SK-N-SH treated with all-trans-retinoic acid at 6 μM for 48 hours (cell line): ENCODE data around the gene PHF13.

Experiments used
- ATAC-seq: fragments of 200-7000 bp; cut with Tn5 transposase; 3 replicates; pipeline ENCODE4 v1.9.1; 2020; ENCODE audit warnings: mild to moderate bottlenecking, moderate library complexity
- ARNTL ChIP-seq: fragments of 450-650 bp; formaldehyde crosslinking; IDR thresholded peaks from 2 replicates; pipeline ENCODE4 v1.5.0; 2020; ENCODE audit warnings: low read depth, mild to moderate bottlenecking, moderate library complexity, borderline replicate concordance
- BACH2 ChIP-seq: fragments of 250-450 bp; sonication (Bioruptor Pico); IDR thresholded peaks from 2 replicates; pipeline ENCODE4 v1.9.0; 2021; ENCODE audit warnings: mild to moderate bottlenecking, borderline replicate concordance
- CSDC2 ChIP-seq: fragments of 250-450 bp; sonication (Bioruptor Pico); IDR thresholded peaks from 2 replicates; pipeline ENCODE4 v1.5.0; 2020; ENCODE audit warnings: mild to moderate bottlenecking, moderate library complexity
- CSRNP3 ChIP-seq: fragments of 250-450 bp; sonication (Bioruptor Pico); IDR thresholded peaks from 2 replicates; pipeline ENCODE4 v1.5.1; 2021; ENCODE audit warnings: mild to moderate bottlenecking, moderate library complexity
- ESRRG ChIP-seq: fragments of 250-450 bp; sonication (Bioruptor Pico); IDR thresholded peaks from 2 replicates; pipeline ENCODE4 v1.6.1; 2021; ENCODE audit warnings: mild to moderate bottlenecking
- ISL1 ChIP-seq: fragments of 250-450 bp; sonication (Bioruptor Pico); IDR thresholded peaks from 2 replicates; pipeline ENCODE4 v2.1.2; 2022; ENCODE audit warnings: mild to moderate bottlenecking, moderate library complexity
- OSR1 ChIP-seq: fragments of 250-450 bp; sonication (Bioruptor Pico); IDR thresholded peaks from 2 replicates; pipeline ENCODE4 v1.8.0; 2022; ENCODE audit warnings: moderate library complexity, mild to moderate bottlenecking, inconsistent platforms
- POU6F1 ChIP-seq: fragments of 250-450 bp; sonication (Bioruptor Pico); IDR thresholded peaks from 2 replicates; pipeline ENCODE4 v1.8.0; 2021; ENCODE audit warnings: low read depth, mild to moderate bottlenecking, moderate library complexity, borderline replicate concordance
- RARB ChIP-seq: fragments of 250-450 bp; sonication (Bioruptor Pico); IDR thresholded peaks from 2 replicates; pipeline ENCODE4 v1.8.0; 2021; ENCODE audit warnings: mild to moderate bottlenecking, moderate library complexity
- SNAI2 ChIP-seq: fragments of 250-450 bp; sonication (Bioruptor Pico); IDR thresholded peaks from 2 replicates; pipeline ENCODE4 v1.5.0; 2020; ENCODE audit warnings: mild to moderate bottlenecking, moderate library complexity
- TCF4 ChIP-seq: fragments of 250-450 bp; sonication (Bioruptor Pico); IDR thresholded peaks from 2 replicates; pipeline ENCODE4 v1.8.0; 2021; ENCODE audit warnings: mild to moderate bottlenecking, moderate library complexity, borderline replicate concordance
- TOX ChIP-seq: fragments of 250-450 bp; sonication (Bioruptor Pico); IDR thresholded peaks from 2 replicates; pipeline ENCODE4 v1.8.0; 2021; ENCODE audit warnings: mild to moderate bottlenecking, moderate library complexity, borderline replicate concordance
- ZFP30 ChIP-seq: fragments of 450-650 bp; formaldehyde crosslinking; IDR thresholded peaks from 2 replicates; pipeline ENCODE4 v1.5.0; 2022; ENCODE audit warnings: mild to moderate bottlenecking, moderate library complexity
- ZNF565 ChIP-seq: fragments of 450-650 bp; formaldehyde crosslinking; conservative IDR thresholded peaks from 2 replicates; pipeline ENCODE4 v1.5.0; 2020; ENCODE audit warnings: low read depth, mild to moderate bottlenecking, moderate library complexity
- ZNF70 ChIP-seq: fragments of 450-650 bp; formaldehyde crosslinking; IDR thresholded peaks from 2 replicates; pipeline ENCODE4 v1.5.0; 2020; ENCODE audit warnings: mild to moderate bottlenecking, moderate library complexity
- ZNF8 ChIP-seq: fragments of 450-650 bp; formaldehyde crosslinking; IDR thresholded peaks from 2 replicates; pipeline ENCODE4 v1.5.0; 2020; ENCODE audit warnings: mild to moderate bottlenecking, moderate library complexity
- TF ChIP-seq, protein P1 (sequence below): fragments of 250-450 bp; sonication (Bioruptor Pico); IDR thresholded peaks from 2 replicates; pipeline ENCODE4 v1.5.0; 2020; ENCODE audit warnings: mild to moderate bottlenecking, moderate library complexity
- TF ChIP-seq, protein P2 (sequence below): fragments of 250-450 bp; sonication (Bioruptor Pico); IDR thresholded peaks from 2 replicates; pipeline ENCODE4 v1.5.1; 2020; ENCODE audit warnings: low read depth, mild to moderate bottlenecking, moderate library complexity

PHF13 gene

GRCh38 chr1:6614019-6614928 is 743 bp downstream of the PHF13 start (continued):
- TF ChIP-seq RARB (CRISPR knock-in tag): no peak
- no peak for TF ChIP-seq OSR1 (CRISPR knock-in tag)
- TF ChIP-seq ARNTL (CRISPR knock-in tag): no peak
- no peak for TF ChIP-seq ESRRG
- TF ChIP-seq, all 23 proteins: peak for 0

DNA sequence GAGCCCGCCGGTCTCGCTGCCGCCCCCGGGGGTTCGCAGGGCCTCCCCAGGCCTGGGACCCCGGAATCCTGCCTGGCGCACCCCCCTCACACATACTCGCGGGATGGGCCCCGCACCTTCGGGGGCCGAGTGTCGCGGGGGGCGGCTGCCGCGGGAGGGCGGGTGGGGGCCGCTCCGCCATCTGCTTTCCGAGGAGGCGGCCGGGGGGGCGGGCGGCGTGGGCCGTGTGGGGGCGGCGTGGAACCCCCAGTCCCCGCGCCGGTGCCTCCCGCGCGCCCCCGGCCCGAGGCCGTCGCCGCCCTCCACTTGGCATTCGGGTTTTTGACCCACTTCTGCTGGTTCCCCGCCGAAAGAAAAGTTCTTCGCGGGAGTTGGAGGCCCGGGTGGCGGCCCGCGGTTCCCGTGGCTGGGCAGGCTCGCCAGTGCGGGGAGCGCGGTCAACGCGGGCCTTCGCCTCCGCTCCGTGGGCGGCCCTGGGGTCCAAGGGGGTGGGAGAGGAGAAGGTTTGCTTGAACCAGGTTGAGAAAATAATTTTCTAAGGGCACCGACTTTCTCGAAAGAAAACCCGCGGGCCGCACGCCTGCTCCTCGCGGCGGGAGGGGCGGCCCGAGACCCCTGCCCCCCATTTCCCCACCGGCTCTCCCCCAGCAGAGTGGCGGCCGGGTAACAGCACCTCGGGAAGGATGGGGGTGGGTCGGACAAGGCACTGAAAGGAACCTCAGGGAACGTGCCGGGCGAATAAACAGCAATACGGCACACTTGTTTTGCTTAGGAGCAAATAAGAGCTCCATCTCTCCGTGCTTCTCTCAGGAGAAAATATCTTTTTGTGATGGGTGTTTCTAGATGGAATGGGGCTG is 1.6 kb downstream of the PHF13 start:
- ATAC-seq: no peak
- no peak for TF ChIP-seq ZNF70 (CRISPR knock-in tag)

DNA sequence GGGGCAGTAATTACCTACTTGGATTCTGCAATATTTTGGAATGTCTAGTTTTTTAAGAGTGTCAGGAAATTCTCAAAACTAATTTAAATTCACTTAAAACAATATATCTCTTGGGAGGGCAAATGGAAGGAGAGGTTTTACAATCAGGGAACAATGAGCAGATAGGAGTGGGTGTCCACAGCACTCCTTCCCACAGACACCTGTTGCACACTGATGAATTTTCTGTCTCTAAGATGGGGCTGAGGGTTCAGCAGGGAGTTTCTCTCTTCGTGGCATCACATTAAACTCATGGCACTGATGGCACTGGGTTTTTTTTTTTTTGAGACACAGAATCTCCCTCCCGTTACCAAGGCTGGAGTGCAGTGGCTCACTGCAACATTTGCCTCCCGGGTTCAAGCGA is 5.5 kb downstream of the PHF13 start:
- no peak for TF ChIP-seq ZNF565 (CRISPR knock-in tag)
- TF ChIP-seq ZNF70 (CRISPR knock-in tag): no peak
- no peak for TF ChIP-seq CSRNP3 (CRISPR knock-in tag)
- TF ChIP-seq, protein P1, sequence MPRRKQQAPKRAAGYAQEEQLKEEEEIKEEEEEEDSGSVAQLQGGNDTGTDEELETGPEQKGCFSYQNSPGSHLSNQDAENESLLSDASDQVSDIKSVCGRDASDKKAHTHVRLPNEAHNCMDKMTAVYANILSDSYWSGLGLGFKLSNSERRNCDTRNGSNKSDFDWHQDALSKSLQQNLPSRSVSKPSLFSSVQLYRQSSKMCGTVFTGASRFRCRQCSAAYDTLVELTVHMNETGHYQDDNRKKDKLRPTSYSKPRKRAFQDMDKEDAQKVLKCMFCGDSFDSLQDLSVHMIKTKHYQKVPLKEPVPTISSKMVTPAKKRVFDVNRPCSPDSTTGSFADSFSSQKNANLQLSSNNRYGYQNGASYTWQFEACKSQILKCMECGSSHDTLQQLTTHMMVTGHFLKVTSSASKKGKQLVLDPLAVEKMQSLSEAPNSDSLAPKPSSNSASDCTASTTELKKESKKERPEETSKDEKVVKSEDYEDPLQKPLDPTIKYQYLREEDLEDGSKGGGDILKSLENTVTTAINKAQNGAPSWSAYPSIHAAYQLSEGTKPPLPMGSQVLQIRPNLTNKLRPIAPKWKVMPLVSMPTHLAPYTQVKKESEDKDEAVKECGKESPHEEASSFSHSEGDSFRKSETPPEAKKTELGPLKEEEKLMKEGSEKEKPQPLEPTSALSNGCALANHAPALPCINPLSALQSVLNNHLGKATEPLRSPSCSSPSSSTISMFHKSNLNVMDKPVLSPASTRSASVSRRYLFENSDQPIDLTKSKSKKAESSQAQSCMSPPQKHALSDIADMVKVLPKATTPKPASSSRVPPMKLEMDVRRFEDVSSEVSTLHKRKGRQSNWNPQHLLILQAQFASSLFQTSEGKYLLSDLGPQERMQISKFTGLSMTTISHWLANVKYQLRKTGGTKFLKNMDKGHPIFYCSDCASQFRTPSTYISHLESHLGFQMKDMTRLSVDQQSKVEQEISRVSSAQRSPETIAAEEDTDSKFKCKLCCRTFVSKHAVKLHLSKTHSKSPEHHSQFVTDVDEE (CRISPR knock-in tag): no peak
- no peak for TF ChIP-seq ARNTL (CRISPR knock-in tag)
- no peak for TF ChIP-seq SNAI2 (CRISPR knock-in tag)
- no peak for TF ChIP-seq BACH2 (CRISPR knock-in tag)
- no peak for TF ChIP-seq ESRRG
- no peak for TF ChIP-seq ZNF8 (CRISPR knock-in tag)
- no peak for TF ChIP-seq TOX (CRISPR knock-in tag)
- no peak for TF ChIP-seq POU6F1 (CRISPR knock-in tag)
- no peak for TF ChIP-seq TCF4 (CRISPR knock-in tag)
- TF ChIP-seq, protein P2, sequence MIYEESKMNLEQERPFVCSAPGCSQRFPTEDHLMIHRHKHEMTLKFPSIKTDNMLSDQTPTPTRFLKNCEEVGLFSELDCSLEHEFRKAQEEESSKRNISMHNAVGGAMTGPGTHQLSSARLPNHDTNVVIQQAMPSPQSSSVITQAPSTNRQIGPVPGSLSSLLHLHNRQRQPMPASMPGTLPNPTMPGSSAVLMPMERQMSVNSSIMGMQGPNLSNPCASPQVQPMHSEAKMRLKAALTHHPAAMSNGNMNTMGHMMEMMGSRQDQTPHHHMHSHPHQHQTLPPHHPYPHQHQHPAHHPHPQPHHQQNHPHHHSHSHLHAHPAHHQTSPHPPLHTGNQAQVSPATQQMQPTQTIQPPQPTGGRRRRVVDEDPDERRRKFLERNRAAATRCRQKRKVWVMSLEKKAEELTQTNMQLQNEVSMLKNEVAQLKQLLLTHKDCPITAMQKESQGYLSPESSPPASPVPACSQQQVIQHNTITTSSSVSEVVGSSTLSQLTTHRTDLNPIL: no peak
- no peak for TF ChIP-seq CSDC2 (CRISPR knock-in tag)
- TF ChIP-seq ISL1 (CRISPR knock-in tag): no peak
- TF ChIP-seq ZFP30 (CRISPR knock-in tag): no peak
- no peak for ATAC-seq
